HG02885 (cell line): Measurements from ENCODE around the gene CDH19.

Source experiments
- ATAC-seq: cut with Tn5 transposase; IDR thresholded peaks from one replicate; pipeline ENCODE4 v1.9.1; 2021; ENCODE audit warnings: mild to moderate bottlenecking; ENCODE audit not compliant: unreplicated experiment, poor library complexity

Gene CDH19, protein sequence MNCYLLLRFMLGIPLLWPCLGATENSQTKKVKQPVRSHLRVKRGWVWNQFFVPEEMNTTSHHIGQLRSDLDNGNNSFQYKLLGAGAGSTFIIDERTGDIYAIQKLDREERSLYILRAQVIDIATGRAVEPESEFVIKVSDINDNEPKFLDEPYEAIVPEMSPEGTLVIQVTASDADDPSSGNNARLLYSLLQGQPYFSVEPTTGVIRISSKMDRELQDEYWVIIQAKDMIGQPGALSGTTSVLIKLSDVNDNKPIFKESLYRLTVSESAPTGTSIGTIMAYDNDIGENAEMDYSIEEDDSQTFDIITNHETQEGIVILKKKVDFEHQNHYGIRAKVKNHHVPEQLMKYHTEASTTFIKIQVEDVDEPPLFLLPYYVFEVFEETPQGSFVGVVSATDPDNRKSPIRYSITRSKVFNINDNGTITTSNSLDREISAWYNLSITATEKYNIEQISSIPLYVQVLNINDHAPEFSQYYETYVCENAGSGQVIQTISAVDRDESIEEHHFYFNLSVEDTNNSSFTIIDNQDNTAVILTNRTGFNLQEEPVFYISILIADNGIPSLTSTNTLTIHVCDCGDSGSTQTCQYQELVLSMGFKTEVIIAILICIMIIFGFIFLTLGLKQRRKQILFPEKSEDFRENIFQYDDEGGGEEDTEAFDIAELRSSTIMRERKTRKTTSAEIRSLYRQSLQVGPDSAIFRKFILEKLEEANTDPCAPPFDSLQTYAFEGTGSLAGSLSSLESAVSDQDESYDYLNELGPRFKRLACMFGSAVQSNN

DNA sequence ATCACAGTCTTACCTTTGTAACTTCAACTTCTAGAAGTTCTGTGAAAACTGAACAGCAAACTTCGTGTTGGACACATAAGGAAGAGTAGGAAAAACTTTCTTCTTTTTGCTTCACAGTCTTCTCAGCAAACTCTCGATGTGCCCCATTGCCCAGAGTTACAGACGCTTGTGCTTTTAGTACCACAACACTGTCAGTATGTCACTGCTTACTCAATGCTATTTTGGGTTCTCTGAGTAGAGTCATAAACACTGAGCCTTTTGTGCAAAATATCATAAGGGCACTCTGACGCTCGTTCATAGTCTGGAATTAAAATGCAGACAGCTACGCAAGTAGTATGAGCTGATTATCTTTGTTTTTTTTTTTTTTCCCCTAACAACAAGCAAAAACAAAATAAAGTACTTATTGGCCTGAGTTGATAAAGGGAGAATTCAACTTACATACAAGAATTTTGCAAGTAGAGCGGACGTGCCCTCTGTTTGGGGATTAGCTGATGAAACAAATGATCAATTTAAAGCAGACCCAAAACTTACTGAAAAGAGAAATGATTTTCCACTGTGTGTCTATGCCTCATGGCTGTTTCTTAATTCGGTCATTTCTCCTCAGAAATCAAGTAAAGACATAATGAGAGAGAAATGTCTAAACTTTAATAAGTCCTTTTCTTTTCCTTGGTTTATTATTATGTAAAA, at the start of gene CDH19:
TSS of gene CDH19 (minus strand) at position 150 of the 687 bp plus-strand sequence. CDS start 31,886 bp downstream, outside the sequence.
- ATAC-seq: no peak

DNA sequence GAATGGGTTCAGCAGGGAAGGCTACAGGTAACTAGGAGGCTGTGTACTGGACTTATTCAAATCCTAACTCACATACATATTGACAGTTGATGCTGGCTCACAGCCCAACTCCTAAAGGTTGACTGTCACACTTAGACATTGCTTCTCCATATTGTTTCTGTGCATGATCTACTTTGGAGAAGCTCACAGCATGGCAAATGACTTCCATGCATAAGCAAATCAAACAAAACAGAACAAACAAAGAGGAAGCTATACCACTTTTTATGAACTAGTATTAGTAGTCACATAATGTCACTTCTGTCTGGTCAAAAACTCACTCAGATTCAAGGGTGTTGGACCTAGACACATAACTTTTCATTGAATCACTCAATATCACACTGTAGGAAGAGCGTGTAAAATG, 43.8 kb upstream of the CDH19 start:
- no peak for ATAC-seq

DNA sequence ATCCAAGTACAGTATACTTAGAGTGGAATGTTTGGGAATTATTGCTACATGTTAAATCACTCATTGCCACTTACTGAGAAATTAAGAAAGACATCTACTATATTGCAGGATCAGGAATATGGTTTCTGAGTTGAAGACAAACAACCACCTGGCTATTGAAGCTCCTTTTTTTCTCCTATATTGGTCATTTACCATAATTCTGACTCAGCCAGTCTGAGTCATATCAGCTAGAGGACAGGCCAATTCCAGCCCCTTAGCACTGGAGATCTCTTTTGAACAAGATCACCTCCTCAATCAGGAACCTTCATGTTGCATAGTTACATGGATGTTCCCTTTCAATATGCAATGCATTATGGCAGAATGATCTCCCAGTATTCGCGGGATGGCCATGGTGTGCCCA, 42.7 kb upstream of the CDH19 start:
- ATAC-seq: no peak

DNA sequence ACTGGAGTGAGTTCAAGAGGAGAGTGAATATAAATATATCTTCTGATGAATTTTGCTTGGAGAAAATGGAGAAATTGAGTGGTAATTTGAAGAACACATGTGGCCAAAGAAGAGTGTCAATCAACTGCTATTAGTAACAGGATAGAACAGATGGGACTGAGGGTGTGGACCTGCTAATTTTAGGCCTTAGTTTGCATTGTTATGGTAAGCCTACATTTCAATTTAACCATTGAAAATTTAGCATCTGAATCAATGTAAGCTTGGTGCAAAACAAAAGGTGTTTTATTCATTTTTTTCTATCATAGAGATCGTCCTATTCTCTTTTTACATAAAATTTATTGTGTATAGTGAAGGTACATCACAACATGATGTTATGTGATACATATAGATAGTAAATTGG, 42.1 kb upstream of the CDH19 start:
- no peak for ATAC-seq

DNA sequence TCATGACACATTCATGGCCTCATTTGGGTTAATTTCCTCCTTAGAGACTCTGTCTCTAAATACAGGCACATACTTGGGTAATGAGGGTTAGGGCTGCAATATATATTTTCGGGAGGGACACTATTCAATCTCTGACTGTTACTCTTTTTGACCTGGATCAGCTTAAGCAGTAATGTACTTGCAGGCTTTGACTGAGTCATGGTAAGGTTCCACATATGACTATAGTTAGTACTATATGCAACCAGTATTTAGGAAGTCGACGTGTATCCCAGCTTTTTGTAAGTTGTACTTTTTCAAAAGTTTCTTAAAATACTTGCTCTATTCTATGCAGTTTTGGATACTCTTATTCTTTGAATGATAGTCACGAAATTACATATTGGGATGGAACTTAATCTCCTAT, 37.2 kb upstream of the CDH19 start:
- ATAC-seq: no peak

DNA sequence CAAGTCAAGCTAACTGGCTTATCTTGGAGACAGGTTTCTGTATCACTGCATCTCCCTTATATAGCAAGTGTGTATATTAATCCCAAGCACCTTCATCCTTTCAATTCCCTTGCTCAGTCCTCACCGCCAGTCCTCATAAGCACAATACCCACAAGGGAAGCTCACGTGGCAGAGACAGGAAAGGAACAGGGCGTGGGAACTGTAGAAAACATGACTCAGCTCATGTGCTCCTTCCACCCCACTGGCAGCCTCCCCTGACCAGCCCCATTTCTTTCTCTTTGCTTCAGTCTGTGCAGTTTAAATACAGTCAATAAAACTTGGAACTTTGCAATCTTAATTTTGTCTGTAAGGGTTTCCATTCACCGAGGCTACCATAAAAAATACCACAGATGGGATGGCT, 36.5 kb upstream of the CDH19 start:
- ATAC-seq: no peak

DNA sequence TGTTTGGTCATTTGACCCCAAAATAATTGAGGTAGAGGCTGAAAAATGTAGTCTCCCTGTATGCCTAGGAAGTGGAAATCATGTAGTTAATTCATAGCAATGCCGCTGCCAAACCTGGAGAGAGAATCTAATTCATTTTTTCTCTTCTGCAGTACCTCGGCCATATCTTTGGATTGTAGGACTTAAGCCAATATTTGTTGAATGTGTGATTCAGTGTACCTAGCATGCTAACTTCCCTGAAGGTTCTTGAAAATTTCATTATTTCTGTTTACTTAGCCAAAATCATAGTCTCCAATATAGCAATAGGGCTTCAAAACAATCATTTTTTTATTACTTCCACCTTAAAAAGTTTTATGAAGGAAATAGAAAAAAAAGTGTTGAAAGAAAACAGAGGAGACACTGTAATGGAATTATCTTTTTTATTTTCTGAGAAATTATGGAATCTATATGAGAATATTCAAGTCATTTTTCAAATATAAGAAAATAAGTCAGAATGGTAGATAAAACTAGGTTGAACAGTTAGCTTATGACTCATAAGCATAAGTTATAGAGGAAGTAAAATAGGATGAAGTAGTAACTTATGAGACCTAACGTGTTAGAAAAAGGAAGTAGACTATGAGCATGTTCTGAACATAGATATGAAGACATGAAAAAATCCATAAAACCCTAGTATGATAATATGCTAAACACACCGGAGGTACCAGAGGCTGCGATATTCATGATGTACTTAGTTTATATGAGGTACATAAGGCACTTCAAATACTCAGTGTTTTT, 35.2 kb upstream of the CDH19 start:
- no peak for ATAC-seq

DNA sequence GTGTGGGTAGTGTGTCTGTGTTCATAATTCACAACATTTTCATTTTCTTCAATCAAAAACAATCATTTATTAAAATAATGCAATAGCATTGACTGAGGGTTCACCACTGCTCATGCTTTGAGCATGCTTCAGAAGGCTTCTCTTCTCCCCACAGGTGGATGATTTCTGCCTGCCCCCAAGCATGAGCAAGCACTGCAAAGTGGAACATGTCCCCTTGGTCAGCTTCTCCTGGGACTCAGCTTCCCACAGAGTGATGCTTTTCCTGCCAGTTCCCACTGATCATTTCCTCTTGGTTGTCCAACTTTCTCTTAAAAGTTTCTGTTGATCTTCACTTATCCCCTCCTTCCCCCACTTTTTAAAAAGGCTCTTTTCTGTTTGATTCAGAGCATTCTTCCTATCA, 31.5 kb upstream of the CDH19 start:
- no peak for ATAC-seq

DNA sequence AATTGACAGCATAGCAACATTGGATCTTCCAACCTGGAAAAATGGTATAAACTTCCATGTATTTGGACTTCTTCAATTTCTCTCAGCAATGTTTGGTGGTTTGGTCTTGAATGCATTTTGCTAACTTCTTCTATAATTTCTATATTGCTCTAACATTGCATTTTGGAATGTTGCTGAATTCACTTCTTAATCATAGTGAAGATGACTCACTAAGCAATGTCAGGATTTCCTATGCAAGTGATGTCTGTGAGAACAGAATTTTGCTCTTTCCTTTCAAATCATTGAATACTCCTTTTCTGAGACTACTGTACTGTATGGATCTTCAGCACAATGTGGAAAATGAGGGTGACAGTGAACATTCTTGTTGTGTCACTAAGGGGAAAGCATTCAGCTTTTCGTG, 28.9 kb upstream of the CDH19 start:
- ATAC-seq: no peak

DNA sequence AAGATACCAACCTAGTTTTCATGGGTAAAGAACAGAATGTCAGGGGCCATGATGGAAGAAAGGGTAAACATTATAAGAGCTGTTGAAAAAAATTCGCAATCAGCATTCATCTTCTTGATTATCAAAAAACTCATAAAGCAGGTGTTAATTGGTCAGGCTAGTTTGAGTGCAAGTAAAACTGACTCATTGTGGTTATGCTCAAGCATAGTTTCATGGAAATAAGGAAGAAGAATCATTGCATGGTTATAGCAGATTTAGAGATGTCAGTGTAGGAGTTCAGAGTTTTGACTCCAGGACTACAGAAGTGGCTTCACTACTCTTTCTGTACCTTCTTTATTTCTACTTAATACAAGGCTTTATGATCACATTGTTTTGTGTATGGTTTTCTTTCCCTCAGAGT, 26.9 kb upstream of the CDH19 start:
- ATAC-seq: no peak

DNA sequence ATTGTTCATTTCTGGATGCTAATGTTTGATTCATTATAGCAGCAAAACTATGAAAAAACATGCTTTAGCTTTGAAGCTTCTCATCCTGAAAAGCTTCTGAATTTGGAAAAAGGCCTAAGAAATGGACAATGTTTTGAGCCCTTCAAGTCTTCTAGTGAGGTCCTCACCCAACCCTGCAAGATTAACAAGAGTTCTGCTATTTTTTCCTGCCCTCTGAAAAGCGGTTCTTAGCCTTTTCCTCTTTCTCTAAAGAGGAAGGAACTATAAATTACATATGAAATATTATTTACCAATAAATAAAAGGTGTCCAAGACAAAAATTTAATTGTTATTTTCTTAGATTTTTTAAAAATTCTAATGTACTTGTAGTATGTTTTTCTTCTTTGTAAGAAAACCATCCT, 19.9 kb upstream of the CDH19 start:
- ATAC-seq: no peak

DNA sequence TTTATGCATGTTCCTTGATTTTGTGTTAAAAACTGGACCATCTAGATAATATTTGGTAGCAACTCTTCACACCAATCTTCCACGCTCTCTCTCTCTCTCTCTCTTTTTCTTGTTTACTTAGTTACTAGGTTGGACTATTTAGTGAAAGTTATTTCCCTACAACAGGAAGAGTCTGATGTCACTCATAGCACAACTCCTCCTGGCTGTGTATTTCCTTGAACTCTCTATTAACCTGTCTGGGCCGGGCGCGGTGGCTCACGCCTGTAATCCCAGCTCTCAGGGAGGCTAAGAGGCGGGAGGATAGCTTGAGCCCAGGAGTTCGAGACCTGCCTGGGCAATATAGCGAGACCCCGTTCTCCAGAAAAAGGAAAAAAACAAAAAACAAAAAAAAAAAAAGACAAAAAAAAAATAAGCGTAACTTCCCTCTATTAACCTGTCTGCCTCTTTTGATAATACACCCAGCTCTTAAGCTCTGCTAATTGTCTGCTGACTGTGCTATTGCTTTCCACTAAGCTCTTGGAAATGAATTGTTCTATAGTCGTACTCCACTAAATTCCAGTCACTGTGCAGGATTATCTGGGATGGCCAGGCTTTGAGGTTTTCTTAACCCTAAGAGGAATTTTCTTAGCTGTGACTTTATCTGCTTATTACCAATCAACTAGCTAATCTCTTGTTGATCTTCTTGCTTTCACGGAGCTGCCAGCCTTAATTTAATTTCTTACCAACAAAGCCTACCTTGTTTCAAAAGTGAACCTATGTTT, 18.1 kb upstream of the CDH19 start:
- no peak for ATAC-seq

DNA sequence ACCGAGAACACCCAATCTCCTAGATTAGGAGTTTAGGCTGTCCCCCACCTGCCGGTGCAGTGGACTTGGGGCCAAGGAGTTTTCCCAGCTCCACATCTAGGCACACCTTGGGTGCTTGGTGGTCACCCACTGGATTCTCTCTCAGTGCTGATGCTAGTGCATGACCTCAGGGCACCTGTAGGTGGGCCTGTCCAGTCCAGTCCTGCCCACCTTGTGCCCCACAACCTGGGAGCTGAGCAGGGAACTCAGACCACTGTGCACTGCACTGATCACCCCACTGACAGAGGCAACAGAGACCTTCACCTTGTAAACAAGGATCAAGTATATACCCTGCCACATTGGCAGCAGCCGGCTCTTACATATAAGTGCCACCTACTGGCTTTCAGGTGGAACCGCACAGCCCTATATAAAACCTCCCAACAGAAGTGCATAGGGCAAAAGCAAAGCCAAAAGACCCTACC, 12.7 kb upstream of the CDH19 start:
- ATAC-seq: peak; percentile 69

DNA sequence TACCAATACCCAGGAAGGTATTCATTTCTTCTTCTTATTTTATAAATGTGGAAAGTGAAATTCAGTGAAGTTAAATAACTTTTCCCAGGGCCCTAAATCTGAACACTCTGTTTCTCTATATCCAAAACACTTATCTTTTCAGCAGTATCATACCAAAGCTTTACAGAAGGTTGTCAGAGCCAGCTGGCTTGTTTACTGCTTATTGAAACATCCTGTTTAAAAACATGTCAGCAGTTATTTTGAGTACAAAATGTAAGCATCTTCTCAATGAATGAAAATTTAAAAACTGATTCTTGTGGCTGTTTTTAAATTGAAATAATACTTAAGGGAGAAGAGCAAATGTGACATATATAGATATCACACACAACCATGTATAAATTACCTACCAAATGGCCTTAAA, 11.3 kb upstream of the CDH19 start:
- ATAC-seq: no peak

DNA sequence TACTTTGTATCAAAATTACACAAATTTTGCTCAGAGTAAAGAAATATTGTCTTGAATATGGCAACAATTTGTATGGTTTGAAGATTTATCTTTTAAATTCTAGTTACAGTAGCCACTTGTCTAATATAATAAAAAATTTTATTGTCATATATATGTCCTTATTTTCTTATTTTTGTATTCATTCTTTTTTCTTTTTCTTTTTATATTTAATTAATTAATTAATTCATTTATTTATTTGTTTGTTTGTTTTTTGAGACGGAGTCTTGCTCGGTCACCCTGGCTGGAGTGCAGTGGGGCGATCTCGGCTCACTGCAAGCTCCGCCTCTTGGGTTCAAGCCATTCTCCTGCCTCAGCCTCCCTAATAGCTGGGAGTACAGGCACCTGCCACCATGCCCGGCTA, 3.7 kb upstream of the CDH19 start:
- ATAC-seq: no peak

DNA sequence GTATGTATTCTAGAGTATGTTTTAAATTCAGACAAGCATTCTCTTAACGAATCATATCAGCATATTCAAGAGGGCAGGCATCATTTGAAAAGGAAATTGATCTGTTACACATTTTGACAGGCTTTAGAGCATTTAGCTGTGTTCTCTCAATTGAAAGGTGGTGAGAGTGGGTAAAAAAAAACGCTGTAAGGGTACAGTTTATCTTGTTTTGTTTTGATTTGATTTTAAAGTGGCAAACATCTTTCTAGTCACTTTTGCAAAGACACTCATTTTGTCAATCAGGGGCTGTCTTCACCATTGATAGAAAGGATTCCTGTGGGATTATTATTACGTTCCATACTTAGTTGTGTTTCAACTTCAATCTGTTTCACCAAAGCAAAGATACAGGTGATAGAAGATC, 2.2 kb downstream of the CDH19 start:
- ATAC-seq: no peak

DNA sequence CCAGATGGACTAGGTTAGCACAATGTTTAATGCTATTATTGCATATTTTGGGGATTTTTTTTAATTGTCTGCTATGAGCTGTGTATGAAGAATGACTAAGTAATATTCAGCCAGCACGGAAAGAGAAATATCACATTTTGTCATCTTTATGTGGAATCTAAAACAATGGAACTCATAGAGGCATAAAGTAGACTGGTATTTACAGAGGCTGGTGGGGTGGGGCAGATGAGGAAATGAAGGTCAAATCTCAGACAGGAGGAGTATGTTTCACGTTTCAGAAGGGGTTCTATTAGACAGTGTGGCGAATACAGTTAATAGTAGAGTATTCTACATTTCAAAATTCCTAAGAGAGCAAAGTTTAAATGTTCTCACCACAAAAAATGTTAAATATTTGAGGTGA, 4.7 kb downstream of the CDH19 start:
- ATAC-seq: no peak

DNA sequence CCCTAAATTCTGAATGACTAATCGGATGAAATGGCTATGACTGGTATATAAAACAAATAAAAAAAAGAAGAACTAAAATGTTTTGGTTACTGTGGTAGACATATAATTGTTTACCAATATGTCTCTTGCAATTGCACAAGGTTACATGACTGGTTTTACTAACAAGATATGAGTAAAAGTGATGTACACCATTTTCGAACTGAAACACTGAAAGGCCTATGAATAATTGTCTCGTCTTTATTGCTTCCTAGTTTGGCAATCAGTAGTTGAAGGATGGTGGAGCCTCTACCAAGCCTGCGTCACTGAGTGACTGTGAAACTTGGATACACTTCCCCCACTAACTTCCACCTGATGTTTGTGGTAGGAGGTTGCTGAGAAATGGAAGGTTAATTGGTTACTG, 16.5 kb downstream of the CDH19 start:
- ATAC-seq: no peak

DNA sequence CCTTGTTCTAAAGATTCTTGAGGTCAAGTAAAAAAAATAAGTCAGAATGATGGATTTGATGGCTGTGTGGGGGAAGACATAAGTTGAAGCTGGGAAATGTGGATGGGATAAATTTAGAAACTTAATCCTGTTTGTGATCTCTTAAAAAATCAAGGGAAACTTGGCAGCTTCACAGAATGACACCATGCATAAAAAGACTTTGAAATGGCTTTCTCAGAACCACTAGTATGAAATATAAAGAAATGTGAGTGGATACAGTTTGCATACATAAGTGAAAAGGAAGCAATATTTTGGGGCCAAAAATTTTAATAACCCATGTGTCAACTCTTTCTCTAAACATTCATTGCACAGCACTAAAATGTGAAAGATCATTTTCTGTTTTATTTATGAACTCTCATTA, 21.7 kb downstream of the CDH19 start:
- no peak for ATAC-seq

DNA sequence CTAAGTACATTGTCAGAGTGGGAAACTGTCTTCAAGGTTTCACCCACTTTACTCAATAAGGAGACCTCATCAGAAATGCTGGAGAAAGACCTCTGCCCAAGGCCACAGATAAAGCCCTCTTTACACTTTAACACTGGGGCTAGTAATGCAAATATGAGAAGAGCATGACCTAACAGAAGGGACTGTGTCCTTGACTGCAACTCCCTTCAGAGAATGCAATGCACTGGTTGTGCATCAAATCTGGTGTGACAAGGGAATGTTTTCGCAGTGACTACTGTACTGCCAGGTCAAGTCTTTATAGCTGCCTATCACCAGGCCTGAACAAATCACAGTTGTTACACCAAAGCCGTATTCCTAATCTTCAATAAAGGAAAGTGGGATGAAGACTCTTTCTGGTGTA, 28.6 kb downstream of the CDH19 start:
- ATAC-seq: no peak
